Uterus (tissue), 4 donors: ENCODE results near the gene ACSL4. TPM values are rescaled to one million over a fixed set of nuclear protein-coding genes. Genes with fewer than 3 reads are reported as not detected.

ENCODE experiments used
- DNase-seq, 2 donors: peaks; one replicate each; pipeline ENCODE4 v3.0.0-alpha.2; 2019 to 2020
- H3K27ac ChIP-seq, 2 donors: fragments of 200-600 bp; sonication (generic); 1 replicate in 1 of 2; 2 replicates in 1 of 2; pipeline ENCODE4 v1.5.1; 2016 to 2018
- H3K27me3 ChIP-seq, 2 donors: fragments of 200-600 bp; sonication (generic); one replicate each; pipeline ENCODE4 v1.5.1; 2018 to 2019; ENCODE audit warnings: control low read depth in 1 of 2
- H3K36me3 ChIP-seq, 2 donors: fragments of 200-600 bp; sonication (generic); one replicate each; pipeline ENCODE4 v1.5.1; 2019; ENCODE audit warnings: control low read depth in 1 of 2
- H3K4me1 ChIP-seq, 2 donors: fragments of 200-600 bp; sonication (generic); one replicate each; pipeline ENCODE4 v1.5.1; 2018 to 2019; ENCODE audit warnings: control low read depth in 1 of 2
- H3K4me3 ChIP-seq, 2 donors: fragments of 200-600 bp; sonication (generic); 1 replicate in 1 of 2; 2 replicates in 1 of 2; pipeline ENCODE4 v1.5.1; 2018 to 2019; ENCODE audit warnings: mild to moderate bottlenecking in 1 of 2
- H3K9me3 ChIP-seq, 2 donors: fragments of 200-600 bp; sonication (generic); one replicate each; pipeline ENCODE4 v1.5.1; 2019; ENCODE audit warnings: control low read depth in 1 of 2
- CTCF ChIP-seq, 4 experiments: fragments of 200-600 bp in 2 of 4; fragments of 450-650 bp in 2 of 4; sonication (generic) in 2 of 4; IDR thresholded peaks; one replicate each; pipeline ENCODE4 v1.5.1; 2016 to 2019; ENCODE audit warnings: antibody characterized with exemption in 4 of 4, mild to moderate bottlenecking in 2 of 4, moderate library complexity in 1 of 4
- POLR2A ChIP-seq, 2 donors: fragments of 450-650 bp; IDR thresholded peaks; one replicate each; pipeline ENCODE4 v1.6.1; 2016; ENCODE audit warnings: antibody characterized with exemption in 2 of 2, mild to moderate bottlenecking in 1 of 2, moderate library complexity in 1 of 2
- intact Hi-C: fragments of 100-400 bp; cut with DNase I; formaldehyde crosslinking; loops from one replicate; pipeline ENCODE4 v1.15.1; 2023; ENCODE audit warnings: low total_unique reads
- total RNA-seq, 4 donors: library from RNA; depleted of rRNA in 3 of 4; stranded (reverse); fragments of >200 nt in 3 of 4; gene quantifications; one replicate each; pipeline versions ENCODE4 v1.1.0 to v1.2.4, GENCODE V29; 2014 to 2023
- donor health status: DM: yes; HTN: yes; CAD: no.

The ACSL4 gene
- total RNA-seq, 4 donors from 2014 or later = 8.5 to 55.6 (median 42.8) TPM

DNA sequence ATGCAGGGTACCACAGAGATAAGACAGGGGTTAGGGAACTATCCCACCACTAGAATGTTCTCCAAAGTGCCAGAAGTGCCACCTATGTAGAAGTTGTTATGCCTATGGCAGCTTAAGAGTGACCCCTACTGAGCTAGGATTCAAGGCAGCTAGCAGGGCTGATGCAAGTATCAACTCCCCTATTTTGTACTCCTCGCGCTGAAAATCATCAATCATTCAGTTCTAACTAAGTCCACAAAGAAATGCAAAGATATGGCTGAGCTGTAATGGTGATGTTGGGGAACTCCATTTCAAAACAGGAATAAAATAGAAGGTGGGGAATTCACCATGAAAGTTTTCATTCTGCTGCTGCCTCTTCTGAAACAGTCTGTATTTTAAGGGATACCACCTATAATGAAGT, 13.8 kb downstream of the ACSL4 start:
- no peaks in the 10 kb centered on the region for H3K4me1 ChIP-seq
- peaks cover 0 to 9% of the 10 kb centered on the region in 2 donors for H3K27me3 ChIP-seq
- H3K9me3 ChIP-seq = no peaks in the 10 kb centered on the region
- H3K27ac ChIP-seq = no peak overlapping the region
- no peaks in the 10 kb centered on the region for H3K36me3 ChIP-seq
- no peak overlapping the region for H3K4me3 ChIP-seq
- TF ChIP-seq POLR2A (IDR thresholded peaks at IDR 0.05) (no peak), CTCF (IDR thresholded peaks at IDR 0.05) (no peak)
- intact Hi-C loops = no loop called here
- DNase-seq = no peak

DNA sequence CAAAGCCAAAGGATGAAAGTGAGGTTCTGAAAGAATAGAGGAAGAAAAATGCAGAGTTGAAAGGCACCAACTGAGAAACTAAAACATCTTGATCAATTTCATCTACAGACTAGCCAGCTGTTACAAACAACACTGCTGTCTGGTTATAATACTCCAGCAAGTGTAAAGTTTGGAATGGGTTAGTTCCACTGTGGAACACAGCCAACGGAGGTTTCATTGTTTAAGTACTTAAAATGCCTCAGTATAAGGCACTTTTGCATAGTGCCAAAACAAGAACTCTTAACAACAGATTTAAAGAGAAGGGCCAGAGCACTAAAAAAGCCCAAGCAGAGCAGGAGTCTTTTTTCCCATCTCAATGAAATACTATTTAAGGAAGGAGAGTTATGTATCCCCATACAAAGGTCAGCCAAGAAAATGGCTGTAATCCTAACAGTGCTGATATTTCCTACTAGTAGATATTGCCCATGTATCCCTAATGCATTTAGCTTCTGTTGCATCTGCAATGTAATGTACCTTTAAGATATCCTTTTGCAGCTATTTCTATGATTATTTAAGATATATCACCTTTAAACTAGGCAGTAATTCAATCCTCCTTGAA, 16.5 kb downstream of the ACSL4 start:
- H3K36me3 ChIP-seq = no peaks in the 10 kb centered on the region
- H3K9me3 ChIP-seq = no peaks in the 10 kb centered on the region
- no peak overlapping the region for H3K4me3 ChIP-seq
- no peak for DNase-seq
- H3K27ac ChIP-seq = no peak overlapping the region
- H3K4me1 ChIP-seq = no peaks in the 10 kb centered on the region
- intact Hi-C loops = no loop called here
- TF ChIP-seq POLR2A (IDR thresholded peaks at IDR 0.05) = no peak
- no peak for TF ChIP-seq CTCF (IDR thresholded peaks at IDR 0.05)
- H3K27me3 ChIP-seq = no peaks in the 10 kb centered on the region

- Histone ChIP-seq H3K27ac (no peak overlapping the region), H3K9me3 (no peaks in the 10 kb centered on the region), H3K4me3 (no peak overlapping the region), H3K4me1 (no peaks in the 10 kb centered on the region), H3K27me3 (no peaks in the 10 kb centered on the region), H3K36me3 (no peaks in the 10 kb centered on the region)
- DNase-seq = no peak
- TF ChIP-seq CTCF (IDR thresholded peaks at IDR 0.05) = no peak
- TF ChIP-seq POLR2A (IDR thresholded peaks at IDR 0.05) = no peak
- intact Hi-C loops = no loop called here
These were observed 18.6 kb downstream of the ACSL4 start for GRCh38 chrX:109714340-109714958.

DNA sequence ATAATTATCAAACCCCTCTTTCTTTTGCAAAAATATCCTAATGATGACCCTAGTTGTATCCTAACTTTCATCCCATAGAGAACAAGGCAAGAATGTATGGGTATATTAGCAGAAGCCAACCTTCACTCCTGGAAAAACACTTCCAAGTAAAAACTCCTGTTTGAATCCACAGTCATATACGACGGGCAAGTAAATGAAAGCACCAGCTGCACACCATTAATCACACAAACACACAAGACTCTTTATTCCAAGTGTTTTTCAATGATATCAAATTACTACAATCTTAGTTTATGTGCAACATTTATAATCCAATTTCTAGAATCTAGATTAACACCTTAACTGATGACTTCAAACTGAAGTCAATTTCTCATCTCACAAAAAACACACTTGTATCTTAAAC, 22.9 kb downstream of the ACSL4 start:
- H3K4me3 ChIP-seq = no peak overlapping the region
- no peaks in the 10 kb centered on the region for H3K4me1 ChIP-seq
- no peaks in the 10 kb centered on the region for H3K27me3 ChIP-seq
- TF ChIP-seq CTCF (IDR thresholded peaks at IDR 0.05) (no peak), POLR2A (IDR thresholded peaks at IDR 0.05) (no peak)
- no peaks in the 10 kb centered on the region for H3K36me3 ChIP-seq
- H3K9me3 ChIP-seq = no peaks in the 10 kb centered on the region
- H3K27ac ChIP-seq = no peak overlapping the region
- intact Hi-C loops = no loop called here
- DNase-seq = no peak

GRCh38 chrX:109709129-109709631, 23.9 kb downstream of the ACSL4 start:
- H3K27ac ChIP-seq = peak overlapping the region in 1 of 2 donors; percentile 12

More at GRCh38 chrX:109709129-109709631, 23.9 kb downstream of the ACSL4 start:
- Histone ChIP-seq H3K27me3 (no peaks in the 10 kb centered on the region), H3K9me3 (no peaks in the 10 kb centered on the region), H3K4me3 (no peak overlapping the region), H3K4me1 (no peaks in the 10 kb centered on the region), H3K36me3 (no peaks in the 10 kb centered on the region)
- TF ChIP-seq POLR2A (IDR thresholded peaks at IDR 0.05) (no peak), CTCF (IDR thresholded peaks at IDR 0.05) (no peak)
- DNase-seq = no peak
- intact Hi-C loops = no loop called here
